Ascending aorta (tissue), 2 donors: ENCODE results near the gene NPC1L1. TPM values are rescaled to one million over a fixed set of nuclear protein-coding genes. Genes with fewer than 3 reads are reported as not detected.
A peak's percentile ranks its signal among the peaks of the same experiment; 100 is the strongest.

Experiments used
- DNase-seq, 2 donors: peaks; one replicate each; pipeline ENCODE4 v3.0.0-alpha.2; 2019; ENCODE audit warnings: low spot score in 2 of 2
- H3K27ac ChIP-seq, 2 donors: fragments of 200-600 bp; sonication (generic); one replicate each; pipeline ENCODE4 v1.5.1; 2016 to 2017; ENCODE audit warnings: mild to moderate bottlenecking in 1 of 2
- H3K27me3 ChIP-seq: fragments of 200-600 bp; sonication (generic); one replicate; pipeline ENCODE4 v1.5.1; 2017
- H3K36me3 ChIP-seq, 2 donors: fragments of 200-600 bp; sonication (generic); one replicate each; pipeline ENCODE4 v1.5.1; 2016
- H3K4me1 ChIP-seq, 2 donors: fragments of 200-600 bp; sonication (generic); one replicate each; pipeline ENCODE4 v1.5.1; 2016 to 2017; ENCODE audit warnings: mild to moderate bottlenecking in 1 of 2
- H3K4me3 ChIP-seq, 2 donors: fragments of 200-600 bp; sonication (generic); one replicate each; pipeline ENCODE4 v1.5.1; 2016 to 2017; ENCODE audit warnings: mild to moderate bottlenecking in 1 of 2
- H3K9me3 ChIP-seq, 2 donors: fragments of 200-600 bp; sonication (generic); one replicate each; pipeline ENCODE4 v1.5.1; 2016
- intact Hi-C: fragments of 100-400 bp; cut with DNase I; formaldehyde crosslinking; loops from one replicate; pipeline ENCODE4 v1.15.1; 2023
- total RNA-seq: library from RNA; depleted of rRNA; stranded (reverse); fragments of >200 nt; gene quantifications from one replicate; pipeline ENCODE4 v1.1.0, GENCODE V29; 2016
- TF ChIP-seq, protein P1 (sequence below), 3 experiments: fragments of 200-600 bp in 2 of 3; fragments of 450-650 bp in 1 of 3; sonication (generic) in 2 of 3; IDR thresholded peaks; one replicate each; pipeline ENCODE4 v1.5.1; 2016 to 2019; ENCODE audit warnings: antibody characterized with exemption in 3 of 3, mild to moderate bottlenecking in 1 of 3, moderate library complexity in 1 of 3

The NPC1L1 gene
- total RNA-seq, 1 donor from 2014 or later: not detected

- Histone ChIP-seq H3K4me3 (no peak overlapping the region), H3K36me3 (peaks cover 48 to 50% of the 10 kb centered on the region in 2 donors), H3K4me1 (peaks cover 4 to 25% of the 10 kb centered on the region in 2 donors), H3K27me3 (no peaks in the 10 kb centered on the region), H3K27ac (no peak overlapping the region), H3K9me3 (peaks cover 0 to 8% of the 10 kb centered on the region in 2 donors)
- no peak for DNase-seq
- intact Hi-C loops: no loop called here
- TF ChIP-seq, protein P1, sequence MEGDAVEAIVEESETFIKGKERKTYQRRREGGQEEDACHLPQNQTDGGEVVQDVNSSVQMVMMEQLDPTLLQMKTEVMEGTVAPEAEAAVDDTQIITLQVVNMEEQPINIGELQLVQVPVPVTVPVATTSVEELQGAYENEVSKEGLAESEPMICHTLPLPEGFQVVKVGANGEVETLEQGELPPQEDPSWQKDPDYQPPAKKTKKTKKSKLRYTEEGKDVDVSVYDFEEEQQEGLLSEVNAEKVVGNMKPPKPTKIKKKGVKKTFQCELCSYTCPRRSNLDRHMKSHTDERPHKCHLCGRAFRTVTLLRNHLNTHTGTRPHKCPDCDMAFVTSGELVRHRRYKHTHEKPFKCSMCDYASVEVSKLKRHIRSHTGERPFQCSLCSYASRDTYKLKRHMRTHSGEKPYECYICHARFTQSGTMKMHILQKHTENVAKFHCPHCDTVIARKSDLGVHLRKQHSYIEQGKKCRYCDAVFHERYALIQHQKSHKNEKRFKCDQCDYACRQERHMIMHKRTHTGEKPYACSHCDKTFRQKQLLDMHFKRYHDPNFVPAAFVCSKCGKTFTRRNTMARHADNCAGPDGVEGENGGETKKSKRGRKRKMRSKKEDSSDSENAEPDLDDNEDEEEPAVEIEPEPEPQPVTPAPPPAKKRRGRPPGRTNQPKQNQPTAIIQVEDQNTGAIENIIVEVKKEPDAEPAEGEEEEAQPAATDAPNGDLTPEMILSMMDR (IDR thresholded peaks at IDR 0.05): no peak
These were observed 56.4 kb downstream of the NPC1L1 start for GRCh38 chr7:44484482-44485313.

GRCh38 chr7:44482502-44483485 lies 58.3 kb downstream of the NPC1L1 start:
- H3K4me1 ChIP-seq: peaks cover 0 to 18% of the 10 kb centered on the region in 2 donors
- H3K27me3 ChIP-seq: no peaks in the 10 kb centered on the region
- H3K4me3 ChIP-seq: no peak overlapping the region
- TF ChIP-seq, protein P1 (IDR thresholded peaks at IDR 0.05): no peak
- intact Hi-C loops: no loop called here
- DNase-seq: no peak
- H3K27ac ChIP-seq: no peak overlapping the region
- peaks cover 0 to 8% of the 10 kb centered on the region in 2 donors for H3K9me3 ChIP-seq
- peaks cover 61 to 66% of the 10 kb centered on the region in 2 donors for H3K36me3 ChIP-seq

GRCh38 chr7:44477938-44478337 lies 63.2 kb downstream of the NPC1L1 start:
- no peaks in the 10 kb centered on the region for H3K27me3 ChIP-seq

DNA sequence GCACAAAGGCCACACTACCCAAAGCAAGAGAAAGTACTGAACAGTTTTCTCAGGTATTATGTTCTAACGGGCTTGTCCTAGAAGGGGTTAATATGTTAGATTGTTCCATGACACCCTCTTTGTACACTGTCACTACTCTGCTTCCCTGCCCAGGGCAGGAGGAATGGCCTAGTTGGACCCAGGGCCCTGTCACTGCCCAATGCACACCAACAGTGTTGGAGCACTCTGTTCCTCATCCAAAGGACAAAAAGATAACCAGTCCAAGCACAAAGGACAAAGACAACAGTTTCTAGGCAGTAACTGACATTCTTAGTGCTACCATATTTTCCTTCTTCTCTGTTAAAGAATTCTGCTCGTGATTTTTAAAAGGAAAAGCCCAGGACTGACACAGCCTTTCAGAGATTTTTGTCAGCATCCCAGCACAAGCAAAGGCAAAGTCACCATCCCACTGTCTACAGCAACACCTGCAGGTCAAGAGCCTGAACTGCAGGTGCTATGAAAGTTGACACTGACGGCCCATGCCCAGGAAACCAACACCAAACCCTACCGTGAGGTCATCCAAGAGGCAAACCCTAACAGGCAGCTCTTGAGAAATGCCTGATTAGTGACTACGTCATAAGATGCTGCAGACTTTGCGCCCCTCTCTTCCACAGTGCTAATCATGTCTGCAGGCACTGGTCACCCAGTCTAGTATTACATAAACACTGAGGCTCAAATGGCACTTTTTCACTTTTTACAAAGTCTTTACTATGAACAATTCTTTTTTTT lies 63.9 kb downstream of the NPC1L1 start:
- H3K27ac ChIP-seq: peak overlapping the region; percentile 31 to 40
- peak; percentile 17 to 83 for DNase-seq
- intact Hi-C loops: loop anchor here (1.0 to 5.0 kb wide), 3 partner anchors 95 to 236 kb away; no protein-coding TSS in a partner anchor
- H3K36me3 ChIP-seq: peaks cover 50 to 60% of the 10 kb centered on the region in 2 donors
- H3K9me3 ChIP-seq: no peaks in the 10 kb centered on the region
- H3K27me3 ChIP-seq: no peaks in the 10 kb centered on the region
- no peak overlapping the region for H3K4me3 ChIP-seq
- H3K4me1 ChIP-seq: peaks cover 0 to 8% of the 10 kb centered on the region in 2 donors
- TF ChIP-seq, protein P1 (IDR thresholded peaks at IDR 0.05): peak; percentile 92 to 94 (median 94)

More at GRCh38 chr7:44477938-44478337, 63.2 kb downstream of the NPC1L1 start:
- TF ChIP-seq, protein P1 (IDR thresholded peaks at IDR 0.05): no peak
- intact Hi-C loops: loop anchor here (1.0 to 5.0 kb wide), 3 partner anchors 96 to 237 kb away; no protein-coding TSS in a partner anchor
- peaks cover 56 to 66% of the 10 kb centered on the region in 2 donors for H3K36me3 ChIP-seq
- DNase-seq: no peak
- H3K4me1 ChIP-seq: peaks cover 0 to 5% of the 10 kb centered on the region in 2 donors
- H3K27ac ChIP-seq: no peak overlapping the region
- H3K9me3 ChIP-seq: peaks cover 0 to 2% of the 10 kb centered on the region in 2 donors
- no peak overlapping the region for H3K4me3 ChIP-seq

GRCh38 chr7:44476313-44476712 lies 64.8 kb downstream of the NPC1L1 start:
- DNase-seq: no peak
- no peak overlapping the region for H3K4me3 ChIP-seq
- H3K27ac ChIP-seq: no peak overlapping the region
- TF ChIP-seq, protein P1 (IDR thresholded peaks at IDR 0.05): no peak
- intact Hi-C loops: loop anchor here (2.0 to 5.0 kb wide), 2 partner anchors 94 to 128 kb away; no protein-coding TSS in a partner anchor
- H3K27me3 ChIP-seq: no peaks in the 10 kb centered on the region
- no peaks in the 10 kb centered on the region for H3K9me3 ChIP-seq
- H3K4me1 ChIP-seq: peaks cover 0 to 13% of the 10 kb centered on the region in 2 donors
- peaks cover 41 to 52% of the 10 kb centered on the region in 2 donors for H3K36me3 ChIP-seq
